Measurements from ENCODE around the gene SLC35F6. TPM values are rescaled to one million over a fixed set of nuclear protein-coding genes. Genes with fewer than 3 reads are reported as not detected.

The SLC35F6 gene
- total and polyA plus RNA-seq, 2 donors (not counting 3 experiments of a cell fraction or from before 2014, with no cell fraction given) = 34.6 to 39.8 TPM

GRCh38 chr2:26772064-26773001 is 8.2 kb downstream of the SLC35F6 start:
- TF ChIP-seq GATA2 (IDR thresholded peaks at IDR 0.05; ENCODE audit: insufficient read depth, insufficient read length, low read depth, low read length) (no peak), MYC (IDR thresholded peaks at IDR 0.05; ENCODE audit: low read depth, low read length) (no peak), POLR2AphosphoS5 (IDR thresholded peaks at IDR 0.05; ENCODE audit: insufficient read depth, low read depth, low read length) (no peak), EZH2 (IDR thresholded peaks at IDR 0.05; ENCODE audit: borderline replicate concordance, low read depth, low read length, severe bottlenecking) (no peak), JUN (IDR thresholded peaks at IDR 0.05; ENCODE audit: borderline replicate concordance, insufficient read depth, insufficient read length, low read depth) (no peak), MAX (IDR thresholded peaks at IDR 0.05; ENCODE audit: insufficient read depth, insufficient read length) (no peak), FOS (IDR thresholded peaks at IDR 0.05; ENCODE audit: borderline replicate concordance, insufficient read depth, low read length) (no peak), POLR2A (IDR thresholded peaks at IDR 0.05; ENCODE audit: low read depth, low read length) (no peak), CTCF (IDR thresholded peaks at IDR 0.05; ENCODE audit: extremely low read depth in 1 of 2, insufficient read depth in 1 of 2, low read depth in 1 of 2, low read length in 2 of 2) (no peak)
- Histone ChIP-seq H3K4me3 (replicated peaks in 1 of 3; ENCODE audit: insufficient read depth in 1 of 3, low read depth in 1 of 3, low read length in 3 of 3) (no peak overlapping the region), H2AFZ (ENCODE audit: low read depth, low read length) (no peak overlapping the region), H3K27ac (ENCODE audit: insufficient read depth, low read depth, low read length) (no peak overlapping the region), H3K4me2 (ENCODE audit: insufficient read depth, low read length) (no peak overlapping the region), H3K9me1 (replicated peaks; ENCODE audit: control insufficient read depth, extremely low read depth, insufficient read depth, low read length) (no peaks in the 10 kb centered on the region), H3K79me2 (ENCODE audit: control insufficient read depth, insufficient read depth, low read length) (peaks cover 40% of the 10 kb centered on the region), H4K20me1 (replicated peaks; ENCODE audit: control insufficient read depth, extremely low read depth, insufficient read depth, low read length) (no peaks in the 10 kb centered on the region), H3K4me1 (ENCODE audit: control insufficient read depth, extremely low read depth, insufficient read depth, low read length) (peaks cover 16% of the 10 kb centered on the region), H3K27me3 (ENCODE audit: control insufficient read depth in 2 of 2, insufficient read depth in 2 of 2, low read length in 2 of 2) (no peaks in the 10 kb centered on the region), H3K36me3 (ENCODE audit: control insufficient read depth in 2 of 2, extremely low read depth in 1 of 2, insufficient read depth in 2 of 2, low read length in 2 of 2) (peaks cover 0 to 24% of the 10 kb centered on the region in 2 experiments), H3K9ac (replicated peaks; ENCODE audit: extremely low read depth, insufficient read depth, low read length) (no peak overlapping the region), H3K9me3 (replicated peaks; ENCODE audit: control insufficient read depth, insufficient read depth, low read length) (no peaks in the 10 kb centered on the region)
- intact Hi-C loops (cut with micrococcal nuclease) = no loop called here
- ChIA-PET POLR2A (no interaction called here), CTCF (interaction anchor here (1.0 to 1.8 kb wide), 3 partner anchors 8 to 27 kb away, joined by 3 to 5 read pairs (median 5); partner anchors contain the start of gene CENPA)
- dilution Hi-C loops (cut with MboI; ENCODE audit: extremely low pct_ligation_motif_present, low sequenced_read_pairs) = no loop called here
- FAIRE-seq = peak; percentile 24
- DNase-seq (ENCODE audit: low read depth, low spot score) = peak; percentile 51
- BruUV-seq (replicated peaks) = no TSS peak

Measured in endothelial cell of umbilical vein (primary cell).